Fibroblast of mammary gland (primary cell): ENCODE data around the gene AUNIP.

ENCODE experiments used
- DNase-seq: peaks from one replicate; pipeline ENCODE4 v3.0.0-alpha.2; 2010; ENCODE audit warnings: low read depth
- H3K4me3 ChIP-seq: 2 replicates; pipeline ENCODE4 v1.5.1; 2011; ENCODE audit warnings: low read depth, mild to moderate bottlenecking, low read length, moderate library complexity; ENCODE audit not compliant: control insufficient read depth
- CTCF ChIP-seq: conservative IDR thresholded peaks from 2 replicates; pipeline ENCODE4 v1.5.1; 2011; ENCODE audit warnings: low read depth, low read length, inconsistent platforms; ENCODE audit not compliant: control insufficient read depth, insufficient read depth

AUNIP gene

GRCh38 chr1:25874635-25875153 is 15.4 kb upstream of the AUNIP start:
- no peak for DNase-seq
- peak overlapping the region; percentile 63 for H3K4me3 ChIP-seq
- no peak for TF ChIP-seq CTCF

GRCh38 chr1:25874209-25874608 is 15.0 kb upstream of the AUNIP start:
- peak overlapping the region; percentile 63 for H3K4me3 ChIP-seq
- DNase-seq: no peak
- TF ChIP-seq CTCF: no peak

- no peak for DNase-seq
- no peak for TF ChIP-seq CTCF
- H3K4me3 ChIP-seq: no peak overlapping the region
These were observed 13.9 kb upstream of the AUNIP start for GRCh38 chr1:25873120-25873519.

- H3K4me3 ChIP-seq: no peak overlapping the region
- TF ChIP-seq CTCF: no peak
- no peak for DNase-seq
These were observed 13.5 kb upstream of the AUNIP start for GRCh38 chr1:25872713-25873112.

GRCh38 chr1:25871704-25872494 is 12.6 kb upstream of the AUNIP start:
- no peak for TF ChIP-seq CTCF
- peak; percentile 10 for DNase-seq
- H3K4me3 ChIP-seq: no peak overlapping the region

- DNase-seq: no peak
- TF ChIP-seq CTCF: no peak
- H3K4me3 ChIP-seq: no peak overlapping the region
These were observed 11.9 kb upstream of the AUNIP start for GRCh38 chr1:25871086-25871703.
